Retinal pigment epithelial cell (primary cell): ENCODE data around the gene PRDM13.

Experiments
- DNase-seq: peaks from one replicate; pipeline ENCODE4 v3.0.0-alpha.2; 2010; ENCODE audit warnings: low read depth
- H3K4me3 ChIP-seq: 2 replicates; pipeline ENCODE4 v1.5.1; 2011; ENCODE audit warnings: mild to moderate bottlenecking, low read length, control low read depth, moderate library complexity
- CTCF ChIP-seq: conservative IDR thresholded peaks from 2 replicates; pipeline ENCODE4 v1.5.1; 2011; ENCODE audit warnings: low read depth, low read length, control low read depth, inconsistent platforms

Gene PRDM13

GRCh38 chr6:99575544-99576227 is 30.9 kb upstream of the PRDM13 start:
- TF ChIP-seq CTCF: no peak
- DNase-seq: no peak
- H3K4me3 ChIP-seq: no peak overlapping the region

GRCh38 chr6:99579781-99580180 is 26.9 kb upstream of the PRDM13 start:
- TF ChIP-seq CTCF: no peak
- no peak for DNase-seq
- H3K4me3 ChIP-seq: no peak overlapping the region

- no peak for TF ChIP-seq CTCF
- no peak for DNase-seq
- H3K4me3 ChIP-seq: no peak overlapping the region
These were observed 18.8 kb upstream of the PRDM13 start for GRCh38 chr6:99587792-99588191.

GRCh38 chr6:99588618-99589289 is 17.9 kb upstream of the PRDM13 start:
- TF ChIP-seq CTCF: peak; percentile 59
- no peak for DNase-seq
- peak overlapping the region; percentile 47 for H3K4me3 ChIP-seq

GRCh38 chr6:99589290-99589672 is 17.4 kb upstream of the PRDM13 start:
- peak overlapping the region; percentile 47 for H3K4me3 ChIP-seq
- no peak for DNase-seq
- no peak for TF ChIP-seq CTCF

- no peak for DNase-seq
- no peak for TF ChIP-seq CTCF
- no peak overlapping the region for H3K4me3 ChIP-seq
These were observed 16.6 kb upstream of the PRDM13 start for GRCh38 chr6:99589907-99590493.
